ENCODE measurements around the gene LHFPL3. TPM values are rescaled to one million over a fixed set of nuclear protein-coding genes. Genes with fewer than 3 reads are reported as not detected.

The LHFPL3 gene
- total RNA-seq, 1 experiment from 2014 or later: not detected

DNA sequence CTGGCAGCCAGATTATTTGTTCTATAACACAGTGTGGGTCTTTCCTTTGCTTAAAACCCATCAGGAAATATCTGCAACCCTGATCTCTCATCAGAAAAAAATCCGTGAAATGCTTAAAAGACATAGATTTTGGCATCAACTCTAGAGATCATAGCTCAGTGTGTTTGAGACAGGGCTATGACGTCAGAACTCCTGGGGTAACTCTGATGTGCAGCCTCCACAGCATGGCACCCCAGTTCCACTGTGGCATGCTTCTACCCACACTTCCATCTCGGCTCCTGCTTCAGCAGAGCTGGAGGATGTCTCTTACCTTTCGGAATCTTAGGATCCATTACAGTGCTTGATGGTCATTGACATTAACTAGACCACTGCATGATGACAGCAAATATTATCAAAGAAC is 205.7 kb downstream of the LHFPL3 start:
- intact Hi-C loops (cut with micrococcal nuclease; ENCODE audit: unreplicated experiment): no loop called here
- H3K4me3 ChIP-seq (ENCODE audit: low read depth, low read length, poor library complexity, severe bottlenecking): no peak overlapping the region
- no peaks in the 10 kb centered on the region for H3K36me3 ChIP-seq (ENCODE audit: insufficient read depth, low read length, poor library complexity, severe bottlenecking)
- BruUV-seq (replicated peaks): no TSS peak
- ChIA-PET CTCF (no interaction called here), POLR2A (ENCODE audit: low non-redundant PET) (no interaction called here)
- no peak for DNase-seq (ENCODE audit: low spot score)
- no peaks in the 10 kb centered on the region for H3K9me3 ChIP-seq (ENCODE audit: low read depth, low read length, poor library complexity, severe bottlenecking)
- H3K27ac ChIP-seq (ENCODE audit: low read depth, low read length, poor library complexity, severe bottlenecking): no peak overlapping the region
- peaks cover 3% of the 10 kb centered on the region for H3K27me3 ChIP-seq (replicated peaks; ENCODE audit: insufficient read depth, low read depth, low read length, poor library complexity)
- H3K4me1 ChIP-seq (ENCODE audit: insufficient read depth, low read length, poor library complexity, severe bottlenecking): no peaks in the 10 kb centered on the region
- TF ChIP-seq, protein P1, sequence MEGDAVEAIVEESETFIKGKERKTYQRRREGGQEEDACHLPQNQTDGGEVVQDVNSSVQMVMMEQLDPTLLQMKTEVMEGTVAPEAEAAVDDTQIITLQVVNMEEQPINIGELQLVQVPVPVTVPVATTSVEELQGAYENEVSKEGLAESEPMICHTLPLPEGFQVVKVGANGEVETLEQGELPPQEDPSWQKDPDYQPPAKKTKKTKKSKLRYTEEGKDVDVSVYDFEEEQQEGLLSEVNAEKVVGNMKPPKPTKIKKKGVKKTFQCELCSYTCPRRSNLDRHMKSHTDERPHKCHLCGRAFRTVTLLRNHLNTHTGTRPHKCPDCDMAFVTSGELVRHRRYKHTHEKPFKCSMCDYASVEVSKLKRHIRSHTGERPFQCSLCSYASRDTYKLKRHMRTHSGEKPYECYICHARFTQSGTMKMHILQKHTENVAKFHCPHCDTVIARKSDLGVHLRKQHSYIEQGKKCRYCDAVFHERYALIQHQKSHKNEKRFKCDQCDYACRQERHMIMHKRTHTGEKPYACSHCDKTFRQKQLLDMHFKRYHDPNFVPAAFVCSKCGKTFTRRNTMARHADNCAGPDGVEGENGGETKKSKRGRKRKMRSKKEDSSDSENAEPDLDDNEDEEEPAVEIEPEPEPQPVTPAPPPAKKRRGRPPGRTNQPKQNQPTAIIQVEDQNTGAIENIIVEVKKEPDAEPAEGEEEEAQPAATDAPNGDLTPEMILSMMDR (conservative IDR thresholded peaks at IDR 0.05; ENCODE audit: low read depth, low read length): no peak
- no peak for TF ChIP-seq EZH2 (IDR thresholded peaks at IDR 0.05; ENCODE audit: borderline replicate concordance, low read depth, low read length, poor library complexity, severe bottlenecking)

DNA sequence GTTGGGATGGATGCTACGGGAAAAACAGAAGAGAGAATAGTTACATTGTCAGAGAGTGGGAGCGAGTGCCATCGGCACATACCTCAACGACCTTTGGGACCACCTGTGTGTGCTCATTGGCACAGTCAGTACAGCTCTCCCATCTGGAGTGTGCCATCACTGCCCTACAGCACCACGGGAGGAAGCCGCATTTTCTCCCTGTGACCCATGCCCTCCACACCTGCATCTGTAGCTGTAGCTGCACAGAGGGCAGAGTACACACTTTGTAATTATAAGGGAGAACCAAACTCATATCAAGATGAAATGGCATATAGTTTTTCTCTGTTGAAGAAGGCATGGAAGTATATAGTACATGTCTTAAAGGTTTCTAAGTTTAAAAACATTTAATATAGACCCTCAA is 207.4 kb downstream of the LHFPL3 start:
- no peak for DNase-seq (ENCODE audit: low spot score)
- no peaks in the 10 kb centered on the region for H3K4me1 ChIP-seq (ENCODE audit: insufficient read depth, low read length, poor library complexity, severe bottlenecking)
- POLR2A ChIA-PET (ENCODE audit: low non-redundant PET): no interaction called here
- no peaks in the 10 kb centered on the region for H3K9me3 ChIP-seq (ENCODE audit: low read depth, low read length, poor library complexity, severe bottlenecking)
- no peaks in the 10 kb centered on the region for H3K36me3 ChIP-seq (ENCODE audit: insufficient read depth, low read length, poor library complexity, severe bottlenecking)
- no peak for TF ChIP-seq EZH2 (IDR thresholded peaks at IDR 0.05; ENCODE audit: borderline replicate concordance, low read depth, low read length, poor library complexity, severe bottlenecking)
- TF ChIP-seq, protein P1 (conservative IDR thresholded peaks at IDR 0.05; ENCODE audit: low read depth, low read length): no peak
- H3K27me3 ChIP-seq (replicated peaks; ENCODE audit: insufficient read depth, low read depth, low read length, poor library complexity): peaks cover 3% of the 10 kb centered on the region
- H3K27ac ChIP-seq (ENCODE audit: low read depth, low read length, poor library complexity, severe bottlenecking): no peak overlapping the region
- no peak overlapping the region for H3K4me3 ChIP-seq (ENCODE audit: low read depth, low read length, poor library complexity, severe bottlenecking)
- CTCF ChIA-PET: interaction anchor here (0.7 kb wide), 1 partner anchor 536 kb away, joined by 3 read pairs; no protein-coding TSS in a partner anchor
- intact Hi-C loops (cut with micrococcal nuclease; ENCODE audit: unreplicated experiment): no loop called here
- BruUV-seq (replicated peaks): no TSS peak

DNA sequence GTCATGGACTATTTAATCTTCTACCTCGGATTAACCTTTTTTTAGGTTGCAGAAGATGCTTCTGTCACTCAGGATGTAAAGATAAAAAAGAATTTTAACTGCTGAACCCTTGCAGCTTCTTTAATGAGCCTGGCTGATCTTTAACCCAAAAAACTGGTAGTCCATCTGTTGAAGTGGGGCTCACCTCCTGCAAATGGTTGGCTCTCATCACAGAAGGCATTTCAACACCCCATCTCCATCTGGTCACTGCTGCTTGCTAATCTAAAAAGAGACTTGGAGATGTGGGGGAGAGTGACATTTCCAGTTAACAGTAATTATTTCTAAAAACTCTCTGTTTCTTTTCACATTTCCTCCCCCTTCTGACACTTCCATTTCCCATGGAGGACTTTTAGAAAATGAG is 208.6 kb downstream of the LHFPL3 start:
- DNase-seq (ENCODE audit: low spot score): no peak
- ChIA-PET POLR2A (ENCODE audit: low non-redundant PET) (no interaction called here), CTCF (no interaction called here)
- no peaks in the 10 kb centered on the region for H3K36me3 ChIP-seq (ENCODE audit: insufficient read depth, low read length, poor library complexity, severe bottlenecking)
- H3K27ac ChIP-seq (ENCODE audit: low read depth, low read length, poor library complexity, severe bottlenecking): no peak overlapping the region
- no peak overlapping the region for H3K4me3 ChIP-seq (ENCODE audit: low read depth, low read length, poor library complexity, severe bottlenecking)
- intact Hi-C loops (cut with micrococcal nuclease; ENCODE audit: unreplicated experiment): no loop called here
- no TSS peak for BruUV-seq (replicated peaks)
- no peaks in the 10 kb centered on the region for H3K9me3 ChIP-seq (ENCODE audit: low read depth, low read length, poor library complexity, severe bottlenecking)
- peaks cover 3% of the 10 kb centered on the region for H3K27me3 ChIP-seq (replicated peaks; ENCODE audit: insufficient read depth, low read depth, low read length, poor library complexity)
- H3K4me1 ChIP-seq (ENCODE audit: insufficient read depth, low read length, poor library complexity, severe bottlenecking): no peaks in the 10 kb centered on the region
- no peak for TF ChIP-seq EZH2 (IDR thresholded peaks at IDR 0.05; ENCODE audit: borderline replicate concordance, low read depth, low read length, poor library complexity, severe bottlenecking)
- TF ChIP-seq, protein P1 (conservative IDR thresholded peaks at IDR 0.05; ENCODE audit: low read depth, low read length): no peak

Measured in A673 (cell line).